Stimulated activated naive CD8-positive, alpha-beta T cell treated with anti-CD3 and anti-CD28 coated beads, Interleukin-15, Interleukin-2, amounts not matched to agents 100 ng/mL and 50 ng/mL, for 24 hours (primary cell): Measurements from ENCODE around the gene PAX3.

ENCODE experiments used
- H3K27ac Mint-ChIP-seq: one replicate; pipeline ENCODE4 v1.8.0; 2021; ENCODE audit warnings: mild to moderate bottlenecking, mixed read lengths
- H3K27me3 Mint-ChIP-seq: one replicate; pipeline ENCODE4 v1.8.0; 2021; ENCODE audit warnings: mixed read lengths
- H3K36me3 Mint-ChIP-seq: one replicate; pipeline ENCODE4 v1.8.0; 2021; ENCODE audit warnings: low read depth, mixed read lengths
- H3K4me1 Mint-ChIP-seq: one replicate; pipeline ENCODE4 v1.8.0; 2021; ENCODE audit warnings: low read depth, mixed read lengths
- H3K4me3 Mint-ChIP-seq: one replicate; pipeline ENCODE4 v1.8.0; 2021; ENCODE audit warnings: mild to moderate bottlenecking, mixed read lengths
- H3K9me3 Mint-ChIP-seq: one replicate; pipeline ENCODE4 v1.8.0; 2021; ENCODE audit warnings: mixed read lengths

The PAX3 gene

DNA sequence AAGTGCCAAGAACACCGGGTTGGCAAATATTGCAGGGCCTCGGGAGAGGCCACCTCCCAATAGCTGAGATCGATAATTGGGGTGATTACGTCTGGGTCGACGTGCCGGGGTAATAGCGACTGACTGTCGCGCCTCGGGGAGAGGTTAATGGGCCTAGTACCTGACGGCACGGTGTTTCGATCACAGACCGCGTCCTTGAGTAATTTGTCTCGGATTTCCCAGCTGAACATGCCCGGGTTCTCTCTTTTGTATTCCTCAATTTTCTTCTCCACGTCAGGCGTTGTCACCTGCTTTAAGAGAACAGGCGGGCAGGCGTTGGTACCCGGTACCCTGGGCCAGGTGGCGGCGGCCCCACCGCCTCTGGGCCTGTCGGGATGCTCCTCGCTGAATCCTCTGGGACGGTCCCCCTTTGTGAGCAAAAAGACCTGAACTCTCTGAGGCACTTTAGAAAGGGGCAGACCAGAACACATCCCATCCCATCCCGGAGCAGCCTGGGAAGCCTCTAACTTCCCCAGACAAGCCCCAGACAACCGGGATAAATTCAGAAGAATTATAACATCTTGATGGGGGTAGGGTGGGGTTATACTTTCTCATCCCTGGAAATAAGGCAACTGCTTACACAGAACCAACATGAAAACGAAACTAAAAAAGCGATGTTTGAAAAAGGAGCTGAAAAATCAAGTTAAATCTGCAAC, 3.3 kb downstream of the PAX3 start:
- H3K4me1 Mint-ChIP-seq: peaks cover 18% of the 10 kb centered on the region
- no peak overlapping the region for H3K27ac Mint-ChIP-seq
- peaks cover 94% of the 10 kb centered on the region for H3K27me3 Mint-ChIP-seq
- no peak overlapping the region for H3K4me3 Mint-ChIP-seq
- no peaks in the 10 kb centered on the region for H3K9me3 Mint-ChIP-seq
- peaks cover 5% of the 10 kb centered on the region for H3K36me3 Mint-ChIP-seq

DNA sequence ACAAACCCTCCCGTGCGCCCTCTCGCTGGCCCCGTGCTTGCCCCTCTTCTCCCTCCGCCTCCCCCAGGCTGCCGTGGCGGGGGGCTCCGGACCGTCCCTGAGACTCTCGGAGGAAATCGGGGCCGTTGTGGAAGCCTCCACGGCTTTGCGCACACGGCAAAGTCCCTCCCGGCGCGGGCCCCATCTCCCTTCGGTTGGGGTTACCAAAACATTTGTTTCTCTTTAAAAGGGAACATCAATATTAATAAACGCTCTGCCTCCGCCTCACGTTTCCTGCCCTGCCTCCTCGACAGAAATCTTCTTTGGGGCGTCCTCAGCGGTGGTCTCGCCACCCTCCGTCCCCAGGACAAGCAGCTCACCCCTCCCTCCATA, 3.8 kb downstream of the PAX3 start:
- peaks cover 94% of the 10 kb centered on the region for H3K27me3 Mint-ChIP-seq
- H3K4me1 Mint-ChIP-seq: peaks cover 18% of the 10 kb centered on the region
- no peaks in the 10 kb centered on the region for H3K9me3 Mint-ChIP-seq
- H3K27ac Mint-ChIP-seq: no peak overlapping the region
- H3K36me3 Mint-ChIP-seq: peaks cover 5% of the 10 kb centered on the region
- H3K4me3 Mint-ChIP-seq: no peak overlapping the region

DNA sequence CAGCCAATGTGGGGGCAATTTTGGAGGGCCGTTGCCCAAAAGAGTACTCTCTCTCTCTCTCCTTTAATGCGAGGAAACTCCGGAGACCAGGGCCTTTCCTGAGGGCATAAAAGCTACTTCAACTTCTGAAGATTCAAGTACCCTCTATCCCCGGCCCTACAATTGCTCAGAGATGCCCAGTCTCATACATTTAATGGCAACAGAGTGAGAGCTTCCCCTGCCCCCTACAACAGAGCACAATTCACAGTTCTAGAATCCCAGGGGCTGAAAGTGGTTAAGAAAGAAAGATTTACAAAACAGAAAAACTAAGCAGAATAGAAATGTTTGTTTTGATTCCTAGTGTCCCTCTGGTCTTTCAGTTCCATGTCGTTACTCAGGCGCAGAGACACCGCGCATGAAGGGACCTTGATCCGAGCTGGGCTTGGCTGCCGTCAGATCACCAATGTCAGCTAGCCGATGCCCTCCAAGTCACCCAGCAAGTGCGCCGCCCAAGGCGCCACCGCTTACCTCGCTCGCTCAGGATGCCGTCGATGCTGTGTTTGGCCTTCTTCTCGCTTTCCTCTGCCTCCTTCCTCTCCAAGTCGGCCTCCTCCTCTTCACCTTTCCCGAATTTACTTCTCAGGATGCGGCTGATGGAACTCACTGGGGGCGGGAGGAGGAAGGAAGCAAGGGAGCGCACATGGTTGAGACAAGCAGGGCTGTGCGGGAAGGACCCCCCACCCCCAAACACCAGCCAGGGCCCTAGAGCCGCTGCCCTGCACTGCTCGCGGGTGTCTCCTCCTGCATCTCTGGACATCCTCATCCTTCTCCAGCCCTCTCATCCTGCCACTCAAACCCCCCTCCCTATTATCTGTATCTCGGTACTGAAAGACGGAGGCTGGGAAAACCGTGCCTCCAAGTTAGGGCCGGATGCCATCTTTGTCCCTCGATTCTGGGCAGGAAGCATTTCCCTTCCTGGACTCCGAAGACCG, 4.9 kb downstream of the PAX3 start:
- peaks cover 18% of the 10 kb centered on the region for H3K4me1 Mint-ChIP-seq

DNA sequence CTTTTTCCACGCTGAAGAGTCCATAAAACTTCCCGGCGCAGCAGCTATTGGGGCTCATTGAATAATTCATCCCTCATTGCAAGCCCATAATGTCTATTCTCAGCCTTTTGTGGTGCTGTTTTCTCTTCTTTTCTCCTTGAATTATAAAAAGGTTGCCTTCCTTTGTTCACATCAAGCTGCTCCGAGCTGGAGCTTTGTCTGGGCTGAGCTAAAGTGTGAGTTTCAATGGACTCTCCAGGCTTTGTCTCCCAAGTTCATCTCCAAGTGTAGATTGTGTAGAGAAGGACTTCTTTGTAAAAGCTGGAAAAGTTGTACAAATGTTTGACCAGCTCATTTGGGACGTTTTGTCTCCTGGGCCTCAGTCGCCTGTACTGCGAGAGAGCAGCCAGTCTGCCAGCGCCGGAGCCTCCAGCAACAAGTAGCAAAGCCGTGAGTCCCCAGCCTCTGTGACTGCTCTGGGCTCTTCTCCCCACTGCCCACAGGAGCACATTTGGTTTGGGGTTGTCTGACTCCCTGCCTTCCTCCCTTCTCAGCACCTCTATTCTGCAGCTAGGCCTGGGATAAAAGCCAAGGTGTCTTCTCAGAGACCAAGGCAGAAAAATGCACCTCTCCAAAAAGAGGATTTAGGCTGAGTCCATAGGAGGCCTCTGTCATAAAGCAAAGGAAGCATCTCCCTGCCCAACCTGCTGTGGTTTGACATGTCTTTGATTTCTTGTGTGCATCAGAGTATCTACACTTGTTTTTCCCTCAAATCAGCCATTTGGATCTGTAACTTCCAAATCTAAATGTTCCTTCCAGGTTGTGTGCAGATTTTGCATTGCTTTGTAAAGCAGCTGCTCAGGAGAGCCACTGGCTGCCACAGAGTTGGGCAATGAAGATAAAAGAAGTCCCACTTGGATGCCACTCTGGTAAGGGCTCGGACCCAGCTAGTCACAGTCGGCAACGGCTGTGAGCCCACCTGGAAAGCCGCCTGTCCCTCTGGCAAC, 6.4 kb downstream of the PAX3 start:
- Mint-ChIP-seq H3K36me3 (no peaks in the 10 kb centered on the region), H3K27me3 (peaks cover 97% of the 10 kb centered on the region), H3K4me1 (peaks cover 18% of the 10 kb centered on the region), H3K9me3 (no peaks in the 10 kb centered on the region), H3K27ac (no peak overlapping the region), H3K4me3 (no peak overlapping the region)

More for the DNA sequence above, 4.9 kb downstream of the PAX3 start:
- Mint-ChIP-seq H3K36me3 (no peaks in the 10 kb centered on the region), H3K9me3 (no peaks in the 10 kb centered on the region), H3K27ac (no peak overlapping the region), H3K4me3 (no peak overlapping the region), H3K27me3 (peaks cover 94% of the 10 kb centered on the region)

DNA sequence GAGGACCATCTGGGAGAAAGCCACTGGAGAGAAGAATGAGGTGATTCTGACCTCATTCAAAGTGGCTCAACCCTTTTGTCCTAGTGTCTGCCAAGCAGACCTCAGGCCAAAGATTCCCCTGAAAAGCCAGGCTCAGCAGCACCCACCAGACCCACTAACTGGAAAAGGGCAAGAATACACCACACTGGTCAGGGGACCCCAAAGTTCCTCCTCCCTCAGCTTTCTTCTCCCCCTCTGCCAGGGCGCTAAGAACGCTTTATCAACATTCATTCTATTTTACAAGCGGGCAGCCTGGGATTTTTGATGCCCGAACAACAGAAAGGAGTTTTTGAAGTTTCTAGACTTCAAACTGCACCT, 7.3 kb downstream of the PAX3 start:
- peaks cover 16% of the 10 kb centered on the region for H3K4me1 Mint-ChIP-seq
- H3K4me3 Mint-ChIP-seq: no peak overlapping the region
- H3K27me3 Mint-ChIP-seq: peaks cover 95% of the 10 kb centered on the region
- H3K36me3 Mint-ChIP-seq: no peaks in the 10 kb centered on the region
- H3K9me3 Mint-ChIP-seq: no peaks in the 10 kb centered on the region
- no peak overlapping the region for H3K27ac Mint-ChIP-seq

DNA sequence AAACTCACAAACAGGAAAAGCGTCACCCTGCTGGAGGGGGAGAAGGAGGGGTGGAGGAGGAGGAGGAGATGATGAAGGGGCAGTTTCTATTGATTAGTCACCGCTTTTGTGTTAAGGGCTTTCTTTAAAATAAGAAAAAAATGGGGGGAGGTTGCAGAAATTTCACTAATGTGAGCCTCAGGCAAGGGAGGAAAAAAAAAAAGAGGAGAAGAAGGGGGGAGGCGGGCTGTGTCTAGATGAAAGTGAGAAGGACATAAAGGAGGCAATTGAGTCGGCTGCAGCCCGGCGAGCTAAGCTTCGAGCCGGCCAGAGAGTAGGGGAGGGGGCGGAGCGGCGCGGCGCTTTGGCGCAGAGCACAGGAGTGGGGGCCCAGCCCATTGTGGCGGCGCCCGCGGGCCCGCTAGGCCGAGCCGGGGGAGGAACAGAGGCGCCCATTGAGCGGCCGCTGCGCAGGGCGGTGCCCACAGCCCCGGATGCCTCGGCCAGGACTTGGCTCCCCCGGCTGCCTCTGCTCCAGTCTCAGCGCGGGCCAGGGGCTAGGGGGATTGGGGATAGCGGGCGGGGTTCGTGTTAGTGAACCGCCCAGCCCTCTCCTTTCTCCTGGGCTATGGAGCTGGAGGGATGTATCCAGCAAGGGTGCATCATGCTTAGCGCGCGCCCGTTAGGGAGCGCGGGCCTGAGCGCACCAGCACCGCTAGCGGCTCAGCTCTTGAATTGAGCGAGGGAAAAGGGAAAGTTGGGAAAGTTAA, 7.9 kb downstream of the PAX3 start:
- Mint-ChIP-seq H3K9me3 (no peaks in the 10 kb centered on the region), H3K27ac (no peak overlapping the region), H3K4me1 (peaks cover 11% of the 10 kb centered on the region), H3K27me3 (peaks cover 94% of the 10 kb centered on the region), H3K36me3 (no peaks in the 10 kb centered on the region), H3K4me3 (no peak overlapping the region)

DNA sequence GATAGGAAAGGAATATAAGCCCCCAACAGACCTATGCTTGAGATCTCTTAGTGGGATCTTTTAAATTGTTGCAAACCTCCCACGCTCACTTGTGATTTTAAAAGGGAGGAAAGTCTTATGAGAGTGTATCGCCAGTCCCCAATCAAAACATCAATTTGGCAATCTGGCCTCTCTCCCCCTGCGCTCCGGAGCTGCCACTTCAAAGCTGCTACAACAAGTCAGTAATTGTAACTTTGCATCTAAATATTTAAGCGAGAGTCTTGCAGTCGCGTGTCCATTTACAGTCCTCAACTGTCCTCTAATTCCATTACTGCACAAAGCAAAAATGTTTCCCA, 8.4 kb downstream of the PAX3 start:
- Mint-ChIP-seq H3K4me3 (no peak overlapping the region), H3K4me1 (peaks cover 5% of the 10 kb centered on the region)

DNA sequence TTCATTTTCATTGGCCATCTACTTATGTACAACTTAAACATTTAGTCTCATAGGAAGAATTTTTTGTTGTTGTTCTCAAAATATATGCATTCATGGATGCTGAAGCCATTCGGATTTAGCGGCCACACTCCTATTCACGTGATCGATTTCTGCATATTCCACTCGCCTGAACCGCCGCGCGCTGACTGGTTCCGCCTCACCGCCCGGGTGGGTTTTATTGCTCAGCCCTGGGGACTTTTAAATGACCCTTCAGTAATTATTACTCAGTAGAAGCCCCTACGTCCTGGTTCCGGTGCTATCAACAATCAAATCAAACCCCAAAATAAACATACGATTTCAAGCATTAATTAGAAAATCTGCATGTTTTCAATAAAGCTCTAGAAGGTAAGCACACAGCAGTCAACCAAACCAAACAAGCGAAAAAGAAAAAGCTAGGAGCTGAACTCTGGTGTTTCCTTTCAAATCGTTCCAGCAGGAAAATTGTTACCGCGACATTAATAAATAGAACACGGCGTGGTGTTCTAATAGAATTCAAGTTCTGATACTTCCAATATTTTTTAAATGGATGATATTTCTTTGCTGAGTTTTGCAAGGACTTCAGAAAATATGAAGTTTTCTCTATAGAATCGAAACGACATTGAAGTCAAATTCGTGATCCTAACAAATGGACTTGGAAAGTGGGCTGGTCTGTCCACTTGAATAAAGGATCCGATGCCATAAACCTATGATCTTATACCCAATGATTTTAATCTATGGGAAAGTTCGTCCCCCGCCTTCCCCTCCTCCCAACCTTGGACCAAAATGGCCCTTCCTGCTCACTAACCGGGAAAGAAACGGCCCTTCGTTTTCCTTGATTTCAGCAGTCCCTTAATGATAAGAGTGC, 9.3 kb downstream of the PAX3 start:
- no peaks in the 10 kb centered on the region for H3K36me3 Mint-ChIP-seq
- H3K9me3 Mint-ChIP-seq: no peaks in the 10 kb centered on the region
- H3K27me3 Mint-ChIP-seq: peaks cover 91% of the 10 kb centered on the region
- no peak overlapping the region for H3K4me3 Mint-ChIP-seq
- no peak overlapping the region for H3K27ac Mint-ChIP-seq
- no peaks in the 10 kb centered on the region for H3K4me1 Mint-ChIP-seq

More for the DNA sequence above, 8.4 kb downstream of the PAX3 start:
- Mint-ChIP-seq H3K9me3 (no peaks in the 10 kb centered on the region), H3K36me3 (no peaks in the 10 kb centered on the region), H3K27me3 (peaks cover 94% of the 10 kb centered on the region), H3K27ac (no peak overlapping the region)

DNA sequence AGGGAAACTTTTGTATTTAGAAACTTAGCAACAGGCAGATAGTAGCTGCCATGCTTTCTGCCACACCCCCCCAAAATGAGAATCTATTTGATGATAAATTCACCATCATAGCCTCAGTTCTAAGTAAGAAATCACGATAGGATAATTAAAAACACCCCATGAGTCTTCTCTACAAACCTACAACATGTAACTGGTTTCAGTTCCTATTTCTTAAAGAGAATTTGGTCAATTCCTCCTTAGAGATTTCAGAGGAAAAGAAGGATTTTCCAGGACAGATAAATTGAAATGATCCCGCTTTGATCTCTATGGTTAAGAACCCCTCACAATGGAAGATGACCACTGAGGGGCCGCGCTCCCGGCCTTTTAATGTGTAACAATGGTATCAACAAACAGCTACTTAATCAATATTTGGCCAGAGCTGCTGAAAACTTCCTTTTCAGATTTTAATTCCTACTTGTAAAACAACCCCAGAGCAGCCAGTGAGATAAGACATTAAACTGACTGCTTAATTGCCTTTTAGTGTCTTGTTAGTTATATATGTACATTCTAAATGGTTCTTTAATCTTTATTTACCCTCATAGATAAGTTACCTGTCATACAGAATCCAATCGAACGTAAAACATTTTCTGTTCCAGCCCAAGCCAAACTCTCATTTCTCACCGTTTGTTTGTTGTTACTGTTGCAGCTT, 10.1 kb downstream of the PAX3 start:
- Mint-ChIP-seq H3K27ac (no peak overlapping the region), H3K27me3 (peaks cover 90% of the 10 kb centered on the region), H3K4me1 (no peaks in the 10 kb centered on the region), H3K4me3 (no peak overlapping the region), H3K9me3 (no peaks in the 10 kb centered on the region), H3K36me3 (no peaks in the 10 kb centered on the region)

DNA sequence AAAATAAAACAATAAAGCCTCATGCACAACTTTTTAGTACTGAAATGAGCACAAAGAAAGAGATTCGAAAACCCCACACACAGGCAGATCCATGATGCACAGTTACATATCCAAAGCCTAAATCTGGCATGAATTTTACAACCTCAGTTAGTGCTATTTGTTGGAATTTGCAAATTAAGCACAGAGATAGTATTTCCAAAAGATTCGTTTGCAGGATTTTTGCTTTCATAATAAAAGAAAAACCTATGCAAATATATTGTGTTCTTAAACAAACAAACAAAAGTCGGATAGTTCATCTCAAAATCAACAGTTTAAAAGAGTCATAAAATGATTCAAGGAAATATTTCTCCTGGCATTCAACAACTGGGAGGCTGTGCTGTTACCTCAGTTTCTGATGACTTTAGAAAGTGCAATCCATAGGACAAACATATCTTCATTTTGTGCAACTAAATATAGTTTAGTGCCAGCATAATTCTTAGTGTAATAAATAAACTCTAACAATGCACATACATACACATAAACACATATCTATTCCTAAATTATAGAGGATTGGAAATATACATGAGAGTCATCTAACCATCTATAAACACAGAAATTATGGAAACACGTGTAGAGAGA, 10.8 kb downstream of the PAX3 start:
- H3K9me3 Mint-ChIP-seq: no peaks in the 10 kb centered on the region
- H3K27me3 Mint-ChIP-seq: peaks cover 87% of the 10 kb centered on the region
- H3K4me1 Mint-ChIP-seq: no peaks in the 10 kb centered on the region
- H3K27ac Mint-ChIP-seq: no peak overlapping the region
- H3K4me3 Mint-ChIP-seq: no peak overlapping the region
- H3K36me3 Mint-ChIP-seq: no peaks in the 10 kb centered on the region

DNA sequence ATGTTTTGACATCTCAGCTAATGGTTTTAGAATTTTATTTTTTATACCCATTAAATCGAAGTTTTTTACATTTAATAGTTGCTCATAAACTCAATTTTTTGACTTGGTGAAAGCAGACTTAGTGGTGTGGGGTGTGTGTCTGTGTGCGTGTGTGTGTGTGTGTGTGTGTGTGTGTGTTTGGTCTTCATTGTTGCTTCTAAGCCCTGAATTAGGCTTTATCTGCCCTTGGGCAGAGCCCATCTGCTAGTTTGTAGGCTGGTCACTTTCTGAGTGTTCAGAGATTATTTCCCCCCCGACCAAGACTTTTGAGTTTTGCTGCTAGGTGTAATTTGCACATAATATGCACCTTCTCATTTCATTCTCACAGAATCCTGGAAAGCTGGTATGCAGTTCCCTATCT, 14.3 kb downstream of the PAX3 start:
- no peaks in the 10 kb centered on the region for H3K36me3 Mint-ChIP-seq
- peaks cover 55% of the 10 kb centered on the region for H3K27me3 Mint-ChIP-seq
- H3K27ac Mint-ChIP-seq: no peak overlapping the region
- H3K4me3 Mint-ChIP-seq: no peak overlapping the region
- no peaks in the 10 kb centered on the region for H3K4me1 Mint-ChIP-seq
- no peaks in the 10 kb centered on the region for H3K9me3 Mint-ChIP-seq

DNA sequence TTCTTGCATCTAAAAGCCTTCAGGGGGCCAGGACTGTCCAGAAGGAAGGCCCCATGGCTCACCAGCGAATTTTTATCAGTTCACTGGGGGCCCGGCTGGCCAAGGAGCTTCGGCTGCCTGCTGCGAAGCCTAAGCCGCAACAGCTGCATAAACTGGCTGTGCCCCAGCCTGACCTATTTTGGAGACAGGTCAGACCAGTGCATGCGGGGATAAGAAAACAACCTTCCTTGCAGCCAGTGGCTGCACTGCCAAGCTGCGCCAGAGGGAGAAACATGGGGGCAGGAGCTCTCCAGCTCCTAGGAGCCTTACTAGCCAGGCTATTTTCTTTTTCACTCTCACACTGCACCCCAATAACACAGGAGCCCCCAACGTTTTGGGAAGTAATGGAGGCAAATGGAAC, 15.2 kb downstream of the PAX3 start:
- H3K27me3 Mint-ChIP-seq: peaks cover 47% of the 10 kb centered on the region
- H3K27ac Mint-ChIP-seq: no peak overlapping the region
- H3K36me3 Mint-ChIP-seq: no peaks in the 10 kb centered on the region
- H3K4me1 Mint-ChIP-seq: no peaks in the 10 kb centered on the region
- H3K4me3 Mint-ChIP-seq: no peak overlapping the region
- H3K9me3 Mint-ChIP-seq: no peaks in the 10 kb centered on the region

DNA sequence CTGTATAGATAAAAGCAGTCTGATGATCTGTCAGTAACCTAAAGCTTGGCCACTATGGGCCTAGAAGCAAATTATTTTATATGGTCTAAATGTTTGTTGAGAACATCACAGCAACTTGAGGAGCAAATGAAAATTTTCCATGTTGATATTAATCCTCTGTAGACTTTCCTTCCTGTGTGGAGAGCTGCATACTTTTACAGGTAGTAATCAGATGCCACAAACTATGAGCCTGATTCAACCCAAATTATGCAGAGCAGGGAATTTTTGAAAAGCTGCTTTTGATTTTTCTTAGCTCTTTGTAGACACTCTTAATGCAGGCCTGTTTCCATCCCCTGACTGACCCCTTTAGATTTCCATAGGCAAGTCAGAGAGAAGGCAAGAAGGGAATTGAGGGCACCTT, 17.3 kb downstream of the PAX3 start:
- Mint-ChIP-seq H3K4me1 (no peaks in the 10 kb centered on the region), H3K36me3 (no peaks in the 10 kb centered on the region), H3K27ac (no peak overlapping the region), H3K27me3 (peaks cover 28% of the 10 kb centered on the region), H3K9me3 (no peaks in the 10 kb centered on the region), H3K4me3 (no peak overlapping the region)
